GM21786 (cell line): Measurements from ENCODE around the gene CADPS2.
"Not testable (repeated sequence)": the region's sequence is repeated elsewhere in the genome, so short reads cannot be mapped to it uniquely, and the experiment has no call there.

ENCODE experiments used
- ATAC-seq: cut with Tn5 transposase; IDR thresholded peaks from one replicate; pipeline ENCODE4 v1.9.1; 2021; ENCODE audit not compliant: unreplicated experiment

Gene CADPS2

DNA sequence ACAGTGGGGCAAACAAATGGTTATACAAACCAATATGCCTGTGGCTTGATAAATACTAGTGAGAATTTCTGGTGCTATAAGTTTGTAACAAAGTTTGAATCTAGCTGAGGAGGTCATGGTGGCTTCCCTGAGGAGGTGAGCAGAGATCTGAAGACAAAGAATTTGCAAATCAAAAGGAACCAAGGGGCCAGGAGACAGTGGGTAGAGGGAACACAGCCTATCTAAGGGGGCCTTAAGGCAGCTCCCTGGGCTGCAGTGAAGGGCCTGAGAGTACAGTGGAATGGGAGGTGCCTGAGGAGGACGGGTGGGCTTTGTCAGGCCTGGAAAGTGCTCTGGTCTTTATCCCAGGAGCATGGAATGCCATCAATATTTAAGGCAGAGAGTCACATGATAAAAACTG lies 209.1 kb downstream of the CADPS2 start:
- no peak for ATAC-seq

DNA sequence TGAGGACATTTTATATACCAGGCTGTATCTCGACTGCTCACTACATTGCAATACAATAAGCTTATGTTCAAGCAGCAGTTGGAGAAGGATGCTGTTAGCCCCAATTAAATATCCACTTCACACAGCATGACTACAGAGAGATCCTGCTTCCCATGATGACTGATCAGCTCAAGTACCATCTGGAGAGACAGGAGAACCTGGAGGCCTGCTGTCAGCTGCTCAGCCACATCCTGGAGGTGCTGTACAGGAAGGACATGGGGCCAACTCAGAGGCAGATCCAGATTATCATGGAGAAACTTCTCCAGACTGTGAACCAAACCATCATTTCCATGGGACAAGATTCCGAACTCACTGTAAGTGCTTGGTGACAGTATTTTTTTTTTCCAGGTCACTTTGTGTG lies 209.8 kb downstream of the CADPS2 start:
- ATAC-seq, result no peak

DNA sequence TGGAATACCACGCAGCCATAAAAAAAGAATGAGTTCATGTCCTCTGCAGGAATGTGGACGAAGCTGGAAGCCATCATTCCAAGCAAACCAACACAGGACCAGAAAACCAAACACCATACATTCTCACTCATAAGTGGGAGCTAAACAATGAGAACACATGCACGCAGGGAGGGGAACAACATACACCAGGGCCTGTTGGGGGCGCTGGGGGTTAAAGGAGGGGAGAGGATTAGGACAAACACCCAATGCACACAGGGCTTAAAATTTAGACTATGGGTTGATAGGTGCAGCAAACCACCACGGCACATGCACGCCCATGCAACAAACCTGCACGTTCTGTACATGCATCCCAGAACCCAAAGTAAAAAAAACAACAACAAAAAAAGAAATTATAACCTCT lies 210.6 kb downstream of the CADPS2 start:
- no peak for ATAC-seq

DNA sequence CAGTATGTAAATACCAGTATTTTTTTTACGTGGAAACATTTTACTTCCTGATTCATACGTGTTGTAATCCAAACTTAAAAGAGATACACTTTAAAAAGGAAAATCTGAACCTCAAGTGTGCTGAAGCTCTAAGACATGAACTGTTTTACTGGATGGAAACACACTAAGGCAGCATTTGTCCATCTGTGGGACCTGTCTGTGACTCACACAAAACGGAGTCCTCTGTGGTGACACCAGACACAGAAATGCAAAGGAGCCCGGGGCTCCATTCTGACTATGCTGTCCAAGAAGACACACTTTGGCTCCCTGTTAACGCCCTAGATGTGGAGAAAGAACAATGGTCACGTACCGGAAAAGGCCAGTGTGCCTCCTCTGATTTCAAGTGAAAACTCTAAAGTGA lies 211.2 kb downstream of the CADPS2 start:
- ATAC-seq, result no peak

DNA sequence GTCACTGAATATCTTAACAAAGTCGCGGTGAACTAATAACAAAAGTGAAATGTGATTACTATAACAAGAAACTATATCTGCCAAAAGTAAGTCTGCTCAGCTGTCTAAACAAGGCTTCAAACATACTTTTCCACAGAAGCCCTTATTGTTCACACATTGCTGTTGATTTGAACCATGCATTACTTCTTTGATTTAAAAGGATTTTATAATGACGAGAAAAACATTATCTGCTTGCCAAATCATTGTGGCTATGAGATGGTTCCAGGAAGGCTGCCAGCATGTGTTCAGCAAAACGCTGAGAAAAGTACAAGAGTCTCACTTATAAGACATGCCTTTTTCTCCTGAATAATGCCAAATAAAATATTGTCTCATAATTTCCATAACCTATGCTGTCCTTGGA lies 211.8 kb downstream of the CADPS2 start:
- ATAC-seq, result no peak

DNA sequence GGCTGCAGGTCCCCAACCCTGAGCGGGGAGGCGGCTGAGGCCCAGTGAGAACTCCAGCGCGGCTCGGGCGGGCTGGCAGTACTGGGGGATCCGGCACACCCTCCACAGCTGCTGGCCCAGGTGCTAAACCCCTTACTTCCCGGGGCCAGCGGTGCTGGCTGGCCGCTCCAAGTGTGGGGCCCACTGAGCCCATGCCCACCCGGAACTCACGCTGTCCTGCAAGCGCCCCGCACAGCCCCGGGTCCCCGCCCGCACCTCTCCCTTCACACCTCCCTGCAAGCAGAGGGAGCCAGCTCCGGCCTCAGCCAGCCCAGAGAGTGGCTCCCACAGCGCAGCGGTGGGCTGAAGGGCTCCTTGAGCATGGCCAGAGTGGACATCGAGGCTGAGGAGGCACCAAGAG lies 212.3 kb downstream of the CADPS2 start:
- no peak for ATAC-seq

DNA sequence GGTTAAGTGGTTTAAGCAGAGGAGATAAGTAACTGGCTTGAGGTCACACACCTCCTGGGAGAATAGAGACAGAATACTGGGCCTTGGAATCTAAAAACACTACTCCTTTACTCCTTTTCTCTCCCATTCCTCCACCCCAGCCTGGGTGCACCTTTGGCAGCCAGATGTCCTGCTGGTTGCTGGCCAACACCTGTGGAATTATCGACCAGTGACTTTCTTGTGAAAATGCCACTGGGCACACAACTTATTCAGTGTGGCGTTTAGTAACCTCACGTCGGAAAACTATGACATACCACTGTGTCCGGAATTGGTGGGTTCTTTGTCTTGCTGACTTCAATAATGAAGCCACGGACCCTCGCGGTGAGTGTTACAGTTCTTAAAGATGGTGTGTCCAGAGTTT lies 213.7 kb downstream of the CADPS2 start:
- no peak for ATAC-seq

DNA sequence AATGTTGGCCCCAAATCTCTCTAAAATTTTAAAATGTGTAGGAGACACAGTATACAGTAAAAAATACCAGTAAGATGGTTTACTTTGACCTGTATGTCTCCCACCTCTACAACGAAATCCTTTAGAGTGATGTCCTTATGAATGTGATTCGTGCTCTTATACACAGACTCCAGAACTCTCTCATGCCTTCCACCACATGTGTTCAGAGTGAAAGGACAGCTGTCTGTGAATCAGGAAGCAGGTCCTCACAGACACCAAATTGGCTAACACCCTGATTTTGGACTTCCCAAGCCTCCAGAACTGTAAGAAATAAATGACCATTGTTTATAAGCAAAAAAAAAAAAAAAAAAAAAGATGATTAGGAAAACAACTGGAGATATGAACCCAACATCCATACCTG lies 222.5 kb downstream of the CADPS2 start:
- no peak for ATAC-seq

DNA sequence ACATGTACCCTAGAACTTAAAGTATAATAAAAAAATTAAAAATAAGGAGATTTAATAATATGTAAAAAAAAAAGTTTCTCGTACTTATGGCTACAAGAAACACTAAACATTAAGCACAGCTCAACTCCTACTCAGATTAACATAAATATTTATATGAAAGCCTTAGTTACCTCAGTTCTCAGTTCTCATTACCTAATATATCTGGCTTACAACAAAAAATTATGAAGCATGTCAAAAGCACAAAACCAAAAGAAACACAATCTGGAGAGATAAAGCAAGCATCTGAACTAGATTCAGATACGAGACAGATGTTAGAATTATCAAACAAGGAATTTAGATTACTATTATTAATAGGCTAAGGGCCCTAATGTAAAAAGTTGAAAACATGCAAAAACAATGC lies 227.4 kb downstream of the CADPS2 start:
- ATAC-seq, result no peak

DNA sequence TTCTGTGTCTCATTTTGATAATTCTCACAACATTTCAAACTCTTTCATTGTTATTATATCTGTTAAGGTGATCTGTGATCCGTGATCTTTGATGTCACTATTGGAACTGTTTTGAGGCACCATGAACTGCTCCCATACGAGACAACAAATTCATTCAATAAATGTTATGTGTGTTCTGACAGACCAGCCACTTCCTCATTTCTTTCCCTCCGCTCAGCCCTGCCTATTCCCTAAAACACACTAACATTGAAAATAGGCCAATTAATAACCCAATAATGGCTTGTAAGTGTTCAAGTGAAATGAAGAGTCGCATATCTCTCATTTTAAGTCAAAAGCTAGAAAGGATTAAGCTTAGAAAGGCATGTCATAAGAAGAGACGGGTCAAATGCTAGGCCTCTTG lies 232.6 kb downstream of the CADPS2 start:
- ATAC-seq, result no peak

DNA sequence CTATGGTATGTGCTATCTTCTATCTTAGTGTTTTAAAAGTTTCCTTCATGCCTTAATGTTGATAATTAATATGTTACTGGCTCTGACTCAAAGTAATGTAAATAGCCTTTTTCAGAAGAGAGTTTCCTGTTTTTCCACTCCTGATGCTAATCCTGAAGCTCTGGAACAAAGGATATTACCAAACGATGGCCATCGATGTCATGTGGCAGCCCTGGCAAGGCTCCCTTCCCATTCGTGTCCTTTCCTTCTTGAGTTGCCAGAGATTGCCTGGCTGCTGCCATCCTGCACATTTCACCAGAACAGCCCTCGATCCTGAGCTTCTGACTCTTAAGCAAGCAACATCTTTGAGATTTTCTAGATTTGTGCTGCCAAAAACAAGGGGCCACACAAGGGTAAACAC lies 233.4 kb downstream of the CADPS2 start:
- no peak for ATAC-seq

DNA sequence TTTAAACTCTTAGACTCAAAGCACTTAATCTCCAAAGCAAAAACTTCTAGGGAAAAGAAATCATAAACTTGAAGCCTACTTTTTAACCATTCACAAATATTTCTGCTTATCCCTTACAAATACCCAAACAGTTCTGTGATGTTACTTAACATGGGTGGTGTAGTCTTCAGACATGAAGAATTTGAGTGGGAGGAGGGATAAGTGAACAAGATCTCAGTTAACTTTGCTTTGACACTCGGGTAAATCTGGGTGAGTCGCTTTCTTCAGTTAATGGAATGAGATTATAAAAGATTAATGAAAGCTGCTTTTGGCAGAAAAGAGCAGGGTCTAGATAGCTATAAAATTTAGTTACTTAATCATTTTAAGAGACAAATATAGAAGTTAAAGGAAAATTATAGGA lies 234.8 kb downstream of the CADPS2 start:
- ATAC-seq, result no peak

DNA sequence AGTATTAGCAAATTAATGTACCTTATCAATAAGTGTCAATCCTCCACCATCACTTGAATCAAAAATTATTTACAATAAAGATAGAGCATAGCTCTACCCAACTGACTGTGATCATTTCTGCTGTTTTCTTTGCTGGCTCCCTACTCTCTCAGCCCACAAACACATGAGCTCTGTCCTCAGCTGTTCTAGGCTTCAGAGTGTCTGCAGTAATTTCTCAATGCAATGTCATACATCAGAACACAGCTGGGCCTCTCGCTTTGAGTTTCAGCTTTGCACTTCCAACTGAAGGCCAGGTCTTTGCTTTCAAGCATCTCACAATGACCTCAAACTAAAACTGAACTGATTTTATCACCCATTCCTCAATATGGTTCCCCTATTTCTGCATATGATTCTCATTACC lies 243.0 kb downstream of the CADPS2 start:
- ATAC-seq, result no peak

DNA sequence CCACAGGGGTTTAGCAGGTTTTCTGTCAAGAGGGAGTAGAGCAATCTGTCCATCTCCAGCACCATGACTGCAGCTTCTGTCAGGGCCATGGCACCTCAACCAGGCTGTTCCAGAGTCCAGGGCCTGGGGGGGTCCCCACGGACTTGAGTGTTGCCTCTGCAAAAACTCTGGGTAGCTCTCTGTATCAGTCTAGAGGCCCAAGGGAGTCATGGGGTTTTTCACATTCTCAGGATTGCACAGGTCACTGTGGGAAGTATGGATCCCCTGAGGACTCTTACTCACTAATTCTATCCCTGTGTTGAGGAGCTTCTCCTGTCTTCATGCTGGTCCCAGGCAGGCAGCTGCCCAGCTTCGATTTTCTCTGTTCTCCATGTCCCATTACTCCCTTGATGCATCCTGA lies 247.8 kb downstream of the CADPS2 start:
- ATAC-seq, result no peak

DNA sequence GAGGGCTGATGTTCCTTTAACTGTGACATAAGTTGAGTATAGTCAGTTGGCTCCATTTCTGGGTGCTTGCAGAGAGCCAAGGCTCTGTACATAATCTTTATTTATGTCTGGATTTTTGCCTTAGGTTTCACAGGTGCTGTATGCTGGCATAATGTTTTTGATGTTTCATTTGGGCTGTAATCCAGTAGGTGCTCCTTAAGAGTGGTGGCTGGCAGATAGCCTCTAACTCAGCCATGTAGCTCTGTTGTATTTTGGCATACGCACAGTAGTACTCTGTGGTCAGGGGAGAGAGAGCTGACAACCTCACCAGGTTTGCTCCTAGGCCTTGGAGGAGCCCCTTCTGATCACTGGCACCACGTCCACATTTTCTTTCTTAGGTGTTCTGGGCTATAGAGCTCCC lies 248.5 kb downstream of the CADPS2 start:
- no peak for ATAC-seq

DNA sequence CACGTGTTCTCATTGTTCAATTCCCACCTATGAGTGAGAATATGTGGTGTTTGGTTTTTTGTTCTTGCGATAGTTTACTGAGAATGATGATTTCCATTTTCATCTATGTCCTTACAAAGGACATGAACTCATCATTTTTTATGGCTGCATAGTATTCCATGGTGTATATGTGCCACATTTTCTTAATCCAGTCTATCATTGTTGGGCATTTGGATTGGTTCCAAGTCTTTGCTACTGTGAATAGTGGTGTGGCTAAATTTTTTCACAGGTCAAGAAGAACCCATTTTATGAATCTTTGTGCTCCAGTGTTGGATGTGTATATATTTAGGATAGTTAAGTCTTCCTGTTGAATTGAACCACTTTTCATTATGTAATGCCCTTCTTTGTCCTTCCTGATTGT lies 250.8 kb downstream of the CADPS2 start:
- not testable (repeated sequence) for ATAC-seq

DNA sequence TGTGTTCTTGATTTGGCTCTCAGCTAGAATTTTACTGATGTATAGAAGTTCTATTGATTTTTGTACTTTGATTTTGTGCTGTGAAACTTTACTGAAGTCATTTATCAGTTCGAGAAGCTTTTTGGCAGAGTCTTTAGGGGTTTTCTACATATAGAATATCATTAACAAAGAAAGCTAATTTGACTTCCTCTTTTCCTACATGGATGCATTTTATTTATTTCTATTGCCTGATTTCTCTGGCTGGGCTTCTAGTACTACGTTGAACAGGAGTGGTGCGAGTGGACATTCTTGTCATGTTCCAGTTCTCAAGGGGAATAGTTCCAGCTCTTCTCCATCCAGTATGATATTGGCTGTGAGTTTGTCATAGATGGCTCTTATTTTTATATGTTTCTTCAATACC lies 252.8 kb downstream of the CADPS2 start:
- ATAC-seq, result no peak

DNA sequence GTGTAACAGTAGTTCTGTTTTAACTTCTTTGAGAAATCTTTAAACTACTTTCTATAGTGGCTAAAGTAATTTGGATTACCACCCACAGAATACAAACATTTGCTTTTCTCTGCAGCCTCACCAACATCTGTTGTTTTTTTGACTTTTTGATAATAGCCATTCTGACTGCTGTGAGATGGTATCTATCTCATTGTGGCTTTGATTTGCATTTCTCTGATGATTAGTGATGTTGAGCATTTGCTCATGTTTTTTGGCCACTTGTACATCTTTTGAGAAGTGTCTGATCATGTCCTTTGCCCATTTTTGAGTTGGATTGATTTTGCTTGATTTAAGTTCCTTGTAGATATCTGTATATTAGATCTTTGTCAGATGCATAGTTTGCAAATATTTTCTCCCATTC lies 254.0 kb downstream of the CADPS2 start:
- no peak for ATAC-seq

DNA sequence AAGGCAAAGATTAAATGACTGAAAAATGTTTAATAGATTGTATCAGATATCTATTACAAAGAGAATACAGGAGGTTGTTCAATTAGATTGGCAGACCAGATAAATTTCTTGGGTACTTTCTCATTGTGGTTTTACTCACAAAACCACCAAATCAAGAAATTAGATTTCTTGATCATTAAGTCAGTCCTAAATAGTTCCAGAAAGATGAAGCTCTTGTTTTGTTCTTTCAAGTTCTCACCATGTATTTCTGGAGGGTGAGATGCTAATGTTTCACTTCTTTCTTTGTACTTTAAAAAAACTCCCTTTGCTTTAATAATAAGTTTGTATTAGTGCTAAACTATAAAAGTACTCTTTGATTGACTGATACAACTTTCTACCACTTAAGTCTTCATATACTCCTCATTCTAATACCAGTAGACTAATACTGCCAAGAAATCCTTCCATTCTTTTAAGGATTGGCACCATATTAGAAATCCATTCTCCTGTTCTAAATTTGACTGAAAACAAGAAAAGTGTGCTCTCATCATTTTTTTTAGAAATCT lies 256.8 kb downstream of the CADPS2 start:
- peak; percentile 28 for ATAC-seq

DNA sequence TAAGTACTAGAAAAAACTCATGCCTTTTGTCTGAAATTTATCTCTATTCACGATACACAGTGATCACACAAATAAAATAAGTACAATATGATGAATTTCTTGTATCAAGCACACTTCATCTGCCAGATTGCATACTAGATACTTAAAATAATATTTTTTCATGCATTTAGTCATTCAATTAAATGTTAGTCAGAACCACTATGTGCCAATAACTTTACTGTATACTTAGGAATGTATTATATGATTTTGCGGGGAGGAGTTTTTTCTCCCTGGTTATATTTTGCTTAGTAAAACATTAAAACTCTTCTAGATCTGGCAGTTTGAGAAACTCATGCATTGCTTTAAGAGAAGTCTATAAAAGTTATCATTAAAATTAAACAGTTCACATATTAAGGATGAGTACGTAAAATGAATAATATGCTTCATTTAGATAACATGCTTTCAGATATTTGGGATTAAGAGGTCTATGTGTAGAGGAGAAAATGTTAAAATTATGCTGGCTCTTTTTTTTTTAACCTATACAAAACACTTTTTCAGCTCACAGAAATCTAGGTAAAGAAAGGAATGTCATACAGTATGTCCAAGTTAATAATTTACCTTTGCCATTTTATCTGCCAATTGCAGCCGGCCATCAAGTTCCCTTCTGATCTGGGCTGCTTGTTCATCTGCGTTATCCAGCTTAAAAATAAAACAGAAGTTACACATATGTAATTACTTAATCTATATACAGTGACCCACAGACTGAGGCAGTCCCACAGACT lies 257.4 kb downstream of the CADPS2 start:
- peak; percentile 17 for ATAC-seq

DNA sequence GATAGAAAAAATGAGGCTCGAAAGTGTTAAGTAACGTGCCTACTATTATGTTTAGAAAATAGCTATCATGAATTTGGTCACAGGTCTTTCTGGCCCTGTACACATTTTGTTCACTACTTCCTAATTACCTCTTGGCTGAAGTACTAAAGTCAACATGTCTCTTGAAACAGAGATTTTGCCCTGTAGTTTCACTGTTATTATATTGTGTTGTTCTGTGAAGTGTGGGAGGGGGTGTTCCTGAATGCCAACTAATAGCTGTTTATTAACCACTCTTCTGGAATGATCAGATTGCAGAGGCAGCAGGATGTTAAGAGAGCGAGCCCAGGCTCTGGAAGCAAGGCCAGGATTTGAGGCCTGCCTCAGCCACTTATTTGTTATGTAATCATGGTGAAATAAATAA lies 259.5 kb downstream of the CADPS2 start:
- ATAC-seq, result no peak

DNA sequence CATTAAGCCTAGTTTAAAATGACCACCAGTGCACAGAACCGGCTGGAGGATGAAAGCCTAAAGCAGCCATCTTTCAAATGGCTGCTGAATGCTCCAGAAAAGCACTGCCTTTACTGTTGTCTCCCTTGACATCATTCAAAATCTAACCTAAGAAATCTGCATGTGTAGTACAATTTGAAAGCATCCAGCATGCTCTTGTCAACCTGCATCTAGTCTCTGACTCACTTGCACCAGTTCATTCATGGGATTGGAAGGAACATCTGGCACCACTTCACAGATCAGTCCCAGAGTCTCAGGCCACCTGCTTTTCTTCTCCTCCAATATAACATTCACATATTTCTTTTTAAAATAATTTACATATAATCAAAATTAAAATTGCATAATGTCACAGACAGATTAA lies 263.6 kb downstream of the CADPS2 start:
- no peak for ATAC-seq

DNA sequence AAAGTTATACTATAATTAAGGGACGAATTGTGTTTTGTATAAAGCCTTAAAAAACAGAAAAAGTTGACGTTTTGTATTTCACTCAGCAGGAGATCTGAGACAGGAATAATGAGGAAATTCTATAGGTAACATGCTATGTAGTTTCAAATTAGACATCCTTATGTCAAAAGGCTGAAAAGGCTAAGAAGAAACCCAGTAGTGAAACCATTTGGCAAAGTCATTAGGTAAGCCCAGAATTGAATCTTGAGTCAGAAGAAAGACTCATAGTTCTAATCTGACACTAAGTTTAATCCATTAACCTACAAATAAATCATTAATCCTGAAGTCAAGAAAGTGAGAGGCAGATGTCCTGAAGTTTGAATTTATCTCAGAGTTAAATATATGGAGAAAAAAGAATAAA lies 266.6 kb downstream of the CADPS2 start:
- ATAC-seq, result no peak
